Activated CD8-positive, alpha-beta memory T cell treated with anti-CD3 and anti-CD28 coated beads for 36 hours (primary cell): ENCODE measurements around the gene OR2T3. TPM values are rescaled to one million over a fixed set of nuclear protein-coding genes. Genes with fewer than 3 reads are reported as not detected.
"Not testable (repeated sequence)": the region's sequence is repeated elsewhere in the genome, so short reads cannot be mapped to it uniquely, and the experiment has no call there.

Experiments
- CTCF ChIA-PET: fragments of 350-600 bp; sonication (Branson Sonifier 250); formaldehyde crosslinking; loops from one replicate; lab custom pipeline; 2021; ENCODE audit warnings: antibody characterized with exemption; lab: Charles Lee
- POLR2A ChIA-PET: fragments of 350-600 bp; sonication (Branson Sonifier 250); formaldehyde crosslinking; loops from one replicate; lab custom pipeline; 2021; ENCODE audit warnings: antibody characterized with exemption; lab: Charles Lee
- total RNA-seq, 2 experiments: library from RNA; stranded (reverse); gene quantifications; one replicate each; pipeline ENCODE4 v1.2.3, GENCODE V29; 2021

OR2T3 gene
- total RNA-seq, 2 experiments from 2014 or later, result not detected

DNA sequence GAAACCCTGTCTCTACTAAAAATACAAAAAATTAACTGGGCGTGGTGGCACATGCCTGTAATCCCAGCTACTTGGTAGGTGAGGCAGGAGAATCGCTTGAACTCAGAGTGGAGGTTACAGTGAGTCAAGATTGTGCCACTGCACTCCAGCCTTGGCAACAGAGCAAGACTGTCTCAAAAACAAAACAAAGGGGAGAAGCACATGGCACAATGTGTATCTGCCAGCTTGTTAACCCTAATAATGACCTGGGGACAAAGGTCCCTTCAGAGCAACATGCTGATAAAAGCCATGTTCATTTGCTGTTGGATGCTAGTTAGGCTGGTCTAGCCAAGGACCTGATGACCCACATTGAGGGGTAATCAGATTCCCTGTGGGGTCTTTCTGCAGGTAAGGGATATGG is 16.5 kb upstream of the OR2T3 start:
- POLR2A ChIA-PET, CTCF ChIA-PET: not testable (repeated sequence)

DNA sequence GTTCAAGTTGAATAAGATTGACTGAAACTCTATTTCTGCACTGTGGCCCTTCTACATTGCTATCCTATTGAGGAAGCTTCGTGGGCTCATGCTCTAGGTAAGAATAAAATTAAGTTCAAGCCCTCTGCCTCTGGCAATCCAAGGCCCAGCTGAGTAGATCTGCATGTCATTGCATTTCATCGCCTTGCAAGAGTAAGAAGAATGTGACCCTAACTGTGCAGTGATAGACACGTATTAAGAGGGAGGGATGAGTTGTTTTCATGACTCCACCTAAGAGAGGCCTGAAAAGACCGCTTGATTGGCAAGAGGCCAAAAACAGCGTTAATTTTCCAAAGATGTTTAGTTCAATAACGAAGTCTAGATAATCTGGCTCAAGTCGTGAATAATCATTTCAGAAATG is 14.0 kb upstream of the OR2T3 start:
- POLR2A ChIA-PET, CTCF ChIA-PET: not testable (repeated sequence)

DNA sequence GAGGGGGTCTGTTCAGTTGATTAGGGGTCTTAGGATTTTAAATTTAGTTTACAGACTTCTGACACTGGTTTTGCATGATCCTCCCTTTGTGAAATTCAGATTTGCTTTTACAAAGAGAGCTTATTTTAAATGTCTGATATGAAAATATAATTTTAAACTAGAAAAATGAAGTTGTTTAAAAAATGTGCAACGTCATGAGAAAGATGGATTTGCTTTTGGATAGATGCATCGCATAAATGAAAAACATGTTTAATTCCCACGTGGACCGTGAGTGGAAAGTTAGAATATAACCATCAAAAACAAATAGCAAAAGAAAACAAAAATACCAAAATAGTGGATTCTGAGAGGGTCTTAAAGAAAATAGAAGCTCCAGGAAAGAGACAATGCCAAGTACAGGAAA is 2.0 kb upstream of the OR2T3 start:
- ChIA-PET CTCF (no interaction called here), POLR2A (no interaction called here)

DNA sequence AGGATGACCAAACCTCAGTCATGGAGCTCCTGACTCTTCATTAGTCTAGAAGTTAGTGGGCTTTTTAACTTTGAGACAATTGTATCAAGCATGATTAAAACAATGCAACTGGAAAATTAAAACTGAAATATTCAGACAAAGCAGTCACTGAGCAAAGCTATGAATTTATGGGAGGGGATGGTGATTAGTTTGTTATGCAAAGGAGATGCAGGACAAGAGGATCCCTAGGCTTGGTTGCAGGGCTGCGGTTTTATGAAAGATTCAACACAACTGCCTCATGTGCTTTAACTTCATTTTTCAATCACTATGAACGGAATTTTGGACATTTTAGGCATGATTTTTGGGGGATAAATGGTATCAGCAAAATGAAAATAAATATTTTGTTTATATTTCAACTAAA is 1.0 kb upstream of the OR2T3 start:
- CTCF ChIA-PET, POLR2A ChIA-PET: not testable (repeated sequence)

DNA sequence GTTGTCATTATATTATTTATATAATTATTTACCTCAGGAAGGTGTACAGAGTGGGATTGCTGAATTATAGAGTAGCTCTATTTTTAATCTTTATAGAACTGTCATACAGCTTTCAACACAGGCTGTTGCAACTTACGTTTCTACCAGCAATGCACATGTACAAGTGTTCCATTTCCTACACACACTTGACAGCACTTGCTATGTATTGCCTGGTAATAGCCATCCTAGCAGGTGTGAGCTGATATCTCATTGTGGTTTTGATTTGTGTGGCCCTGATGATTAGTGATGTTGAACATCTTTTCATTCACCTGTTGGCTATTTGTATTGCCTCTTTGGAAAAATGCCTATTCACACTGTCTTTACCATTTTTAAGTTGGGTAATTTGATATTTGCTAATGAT is 2.5 kb downstream of the OR2T3 start:
- CTCF ChIA-PET, POLR2A ChIA-PET: not testable (repeated sequence)

DNA sequence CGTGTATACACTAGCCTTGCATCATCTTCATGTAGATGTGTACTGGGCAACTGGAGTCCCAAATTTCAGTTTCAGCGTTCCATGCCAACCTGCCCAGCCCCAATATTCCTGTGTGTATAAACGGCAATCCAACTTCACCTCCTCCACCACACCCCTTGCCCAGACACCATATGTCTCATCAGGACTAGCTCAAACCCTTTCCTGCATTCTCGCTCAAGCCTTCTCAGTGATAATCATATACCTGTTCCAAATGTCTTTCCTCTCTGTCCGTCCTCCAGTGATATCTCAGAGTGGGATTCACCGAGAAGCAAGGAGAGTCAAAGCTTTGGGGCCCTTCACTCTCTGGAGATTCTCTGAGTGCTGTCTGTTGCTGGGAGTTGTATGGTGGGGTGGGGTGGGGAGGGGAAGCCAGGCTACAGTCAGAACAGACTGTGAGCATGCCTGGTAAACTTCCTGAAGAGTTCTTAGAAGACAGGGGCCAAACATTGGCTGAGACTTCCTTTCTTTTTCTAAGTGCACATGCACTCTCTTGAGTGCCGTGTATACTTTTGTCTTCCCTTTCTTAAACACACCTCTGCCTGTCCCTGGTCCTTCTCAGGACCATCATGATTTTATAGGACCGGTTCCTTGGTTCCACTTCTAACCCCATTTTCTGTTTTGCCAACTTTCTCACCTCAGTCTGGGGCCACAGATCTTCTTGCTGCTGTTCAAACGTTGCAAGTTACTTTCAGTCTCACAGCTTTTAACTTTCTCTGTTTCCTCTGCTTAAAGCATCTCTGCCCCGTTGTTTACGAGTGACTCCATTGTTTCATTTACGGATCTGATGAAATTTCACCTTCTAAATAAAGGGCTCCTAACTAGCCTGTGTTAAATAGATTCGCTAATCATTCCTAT is 8.8 kb downstream of the OR2T3 start:
- CTCF ChIA-PET, POLR2A ChIA-PET: not testable (repeated sequence)

DNA sequence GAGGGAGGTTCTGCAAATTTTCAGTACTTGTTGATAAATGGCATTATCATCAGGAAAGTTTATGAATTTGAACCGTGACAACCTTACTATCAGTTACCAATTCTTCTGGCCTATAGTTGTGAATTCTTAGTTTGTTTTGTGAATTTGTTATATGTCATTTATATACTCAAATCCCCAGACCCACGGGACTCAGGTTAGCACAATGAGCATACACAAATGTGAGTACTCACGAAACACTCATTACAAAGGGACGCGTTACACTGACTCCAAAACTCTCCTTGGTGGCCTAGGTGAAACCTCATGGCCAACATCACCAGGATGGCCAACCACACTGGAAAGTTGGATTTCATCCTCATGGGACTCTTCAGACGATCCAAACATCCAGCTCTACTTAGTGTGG is 15.1 kb downstream of the OR2T3 start, which contains the start of gene OR2T5:
Gene OR2T5 (plus strand): TSS at position 301 of the 400 bp plus-strand sequence. CDS start 0 bp downstream, at position 301.
- CTCF ChIA-PET, POLR2A ChIA-PET: not testable (repeated sequence)

DNA sequence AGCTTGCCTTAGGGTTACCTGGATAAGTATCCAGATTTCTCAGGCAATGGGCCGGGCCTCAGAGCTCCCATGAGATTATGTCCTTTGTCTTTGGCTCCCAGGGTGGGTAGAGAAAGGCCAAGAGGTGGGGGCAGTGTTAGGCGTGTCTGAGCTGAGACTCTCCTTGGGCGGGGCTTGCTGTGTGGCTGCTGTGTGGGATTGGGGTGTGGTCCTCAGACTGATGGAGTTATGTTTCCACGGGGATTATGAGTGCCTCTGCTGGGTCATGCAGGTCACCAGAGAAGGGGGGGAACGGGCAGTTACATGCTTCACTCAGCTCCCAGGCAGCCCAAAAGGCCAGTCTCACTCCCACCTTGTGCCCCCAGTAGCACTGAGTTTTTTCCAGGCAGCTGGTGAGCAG is 23.5 kb downstream of the OR2T3 start:
- CTCF ChIA-PET, POLR2A ChIA-PET: not testable (repeated sequence)

DNA sequence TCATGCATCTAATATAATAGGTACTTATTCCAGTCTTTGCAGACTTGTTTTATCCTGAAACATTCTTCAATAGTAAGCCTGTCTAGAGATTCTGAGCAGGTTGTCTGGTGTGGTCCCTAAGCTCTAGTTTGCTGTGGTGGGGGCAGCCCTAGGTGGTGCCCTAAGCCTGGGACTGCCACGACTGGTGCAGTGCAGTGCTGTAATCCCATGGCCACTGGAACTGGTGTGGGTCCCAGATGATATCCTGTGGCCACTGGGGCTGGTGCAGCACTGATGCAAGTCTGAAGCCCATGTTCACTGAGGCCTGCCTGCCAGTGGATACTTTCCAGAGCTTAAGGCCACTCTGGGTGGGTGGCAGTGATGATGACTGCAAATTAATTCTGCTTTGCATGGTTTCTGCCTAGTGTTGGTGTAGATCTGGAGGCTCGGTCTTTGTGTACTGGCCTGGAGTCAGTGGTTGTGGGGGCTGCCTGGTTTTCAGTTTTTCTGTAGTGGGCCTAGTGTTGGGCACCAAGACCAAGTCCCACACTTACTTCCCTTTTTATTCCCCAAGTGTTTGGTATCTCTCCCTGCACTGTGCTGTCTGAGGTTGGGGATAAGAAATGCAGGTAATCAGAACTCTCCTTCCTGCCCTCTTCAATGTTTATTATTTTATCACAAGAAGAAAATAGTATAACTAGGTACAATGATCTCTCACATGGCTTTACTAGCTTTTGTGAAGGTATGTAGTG is 27.3 kb downstream of the OR2T3 start:
- CTCF ChIA-PET, POLR2A ChIA-PET: not testable (repeated sequence)

DNA sequence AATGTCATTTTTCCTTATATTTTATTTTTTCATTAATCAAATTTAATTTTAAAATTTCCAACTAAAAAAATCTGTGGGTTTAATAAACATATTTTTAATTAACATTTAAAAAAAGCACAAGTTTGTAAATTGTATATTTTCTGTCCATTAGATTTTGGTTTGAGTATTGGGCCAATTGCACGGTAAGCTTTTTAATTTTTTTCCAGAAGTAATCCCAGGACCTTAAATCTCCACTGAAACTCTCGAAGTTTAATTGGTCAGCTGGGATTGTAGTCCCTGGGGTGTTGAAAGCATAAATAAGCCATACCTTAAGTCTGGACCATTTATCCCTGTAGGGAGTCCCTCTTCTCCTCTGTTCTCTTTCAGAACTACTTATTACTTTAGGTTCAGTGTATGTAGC is 34.6 kb downstream of the OR2T3 start, which contains the start of gene OR2G6:
Gene OR2G6 (plus strand): TSS at position 301 of the 400 bp plus-strand sequence. CDS start 13,574 bp downstream, outside the sequence.
- POLR2A ChIA-PET, CTCF ChIA-PET: not testable (repeated sequence)

DNA sequence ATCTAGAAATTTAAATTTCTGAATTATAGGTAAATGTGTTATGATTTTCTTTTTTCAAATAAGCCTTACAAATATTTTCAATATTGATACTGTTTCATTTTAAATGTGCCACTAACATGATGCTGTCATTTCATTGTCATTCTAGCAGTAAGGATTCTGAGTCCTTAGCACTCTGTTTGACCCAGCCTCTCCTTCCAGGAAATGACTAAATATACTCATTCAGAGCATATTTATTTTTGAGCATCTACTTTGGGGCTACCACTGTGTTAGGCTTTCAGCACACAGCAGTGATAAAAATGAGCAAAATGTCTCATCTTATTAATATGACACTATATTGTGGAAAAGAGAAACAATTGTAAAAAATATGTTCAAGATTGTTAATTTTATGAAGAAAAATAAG is 37.1 kb downstream of the OR2T3 start:
- POLR2A ChIA-PET, CTCF ChIA-PET: not testable (repeated sequence)

DNA sequence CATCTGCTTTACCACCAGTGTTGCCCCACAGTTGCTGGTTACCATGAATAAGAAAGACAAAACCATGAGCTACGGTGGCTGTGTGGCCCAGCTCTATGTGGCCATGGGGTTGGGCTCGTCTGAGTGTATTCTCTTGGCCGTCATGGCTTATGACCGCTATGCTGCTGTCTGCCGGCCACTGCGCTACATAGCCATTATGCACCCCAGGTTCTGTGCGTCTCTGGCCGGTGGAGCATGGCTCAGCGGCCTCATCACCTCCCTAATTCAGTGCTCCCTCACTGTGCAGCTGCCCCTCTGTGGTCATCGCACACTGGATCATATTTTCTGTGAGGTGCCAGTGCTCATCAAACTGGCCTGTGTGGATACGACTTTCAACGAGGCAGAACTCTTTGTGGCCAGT is 48.7 kb downstream of the OR2T3 start:
- CTCF ChIA-PET, result no interaction called here
- POLR2A ChIA-PET, result no interaction called here

Other genes starting within 250 kb of the OR2T3 start
- not detected for gene OR2M4, start 241.9 kb upstream of the OR2T3 start, total RNA-seq
- gene OR2T33, start 195.4 kb upstream of the OR2T3 start, total RNA-seq, result not detected
- not detected for gene OR2T12, start 169.9 kb upstream of the OR2T3 start, total RNA-seq
- not detected for gene OR2M7, start 148.8 kb upstream of the OR2T3 start, total RNA-seq
- not detected for gene OR14C36, start 124.6 kb upstream of the OR2T3 start, total RNA-seq
- not detected for gene OR2T4, start 111.7 kb upstream of the OR2T3 start, total RNA-seq
- gene OR2T6, start 97.6 kb upstream of the OR2T3 start, total RNA-seq, result not detected
- gene OR2T1, start 70.3 kb upstream of the OR2T3 start, total RNA-seq, result not detected
- not detected for gene OR2T2, start 27.7 kb upstream of the OR2T3 start, total RNA-seq
- not detected for gene OR2T5, start 15.2 kb downstream of the OR2T3 start, total RNA-seq
- gene OR2G6, start 34.7 kb downstream of the OR2T3 start, total RNA-seq, result not detected
- gene OR2T29, start 89.4 kb downstream of the OR2T3 start, total RNA-seq, result not detected
- not detected for gene OR2T34, start 101.4 kb downstream of the OR2T3 start, total RNA-seq
- gene OR2T10, start 124.3 kb downstream of the OR2T3 start, total RNA-seq, result not detected
- gene OR2T11, start 161.7 kb downstream of the OR2T3 start, total RNA-seq, result not detected
- gene OR2T35, start 171.9 kb downstream of the OR2T3 start, total RNA-seq, result not detected
- gene OR2T27, start 182.2 kb downstream of the OR2T3 start, total RNA-seq, result not detected
- gene OR14I1, start 229.4 kb downstream of the OR2T3 start, total RNA-seq, result not detected